Ascending aorta (tissue), 2 donors: ENCODE results near the gene EPN3. TPM values are rescaled to one million over a fixed set of nuclear protein-coding genes. Genes with fewer than 3 reads are reported as not detected.

ENCODE experiments used
- DNase-seq, 2 donors: peaks; one replicate each; pipeline ENCODE4 v3.0.0-alpha.2; 2019; ENCODE audit warnings: low spot score in 2 of 2
- H3K27ac ChIP-seq, 2 donors: fragments of 200-600 bp; sonication (generic); one replicate each; pipeline ENCODE4 v1.5.1; 2016 to 2017; ENCODE audit warnings: mild to moderate bottlenecking in 1 of 2
- H3K27me3 ChIP-seq: fragments of 200-600 bp; sonication (generic); one replicate; pipeline ENCODE4 v1.5.1; 2017
- H3K36me3 ChIP-seq, 2 donors: fragments of 200-600 bp; sonication (generic); one replicate each; pipeline ENCODE4 v1.5.1; 2016
- H3K4me1 ChIP-seq, 2 donors: fragments of 200-600 bp; sonication (generic); one replicate each; pipeline ENCODE4 v1.5.1; 2016 to 2017; ENCODE audit warnings: mild to moderate bottlenecking in 1 of 2
- H3K4me3 ChIP-seq, 2 donors: fragments of 200-600 bp; sonication (generic); one replicate each; pipeline ENCODE4 v1.5.1; 2016 to 2017; ENCODE audit warnings: mild to moderate bottlenecking in 1 of 2
- H3K9me3 ChIP-seq, 2 donors: fragments of 200-600 bp; sonication (generic); one replicate each; pipeline ENCODE4 v1.5.1; 2016
- CTCF ChIP-seq, 3 experiments: fragments of 200-600 bp in 2 of 3; fragments of 450-650 bp in 1 of 3; sonication (generic) in 2 of 3; IDR thresholded peaks; one replicate each; pipeline ENCODE4 v1.5.1; 2016 to 2019; ENCODE audit warnings: antibody characterized with exemption in 3 of 3, mild to moderate bottlenecking in 1 of 3, moderate library complexity in 1 of 3
- intact Hi-C: fragments of 100-400 bp; cut with DNase I; formaldehyde crosslinking; loops from one replicate; pipeline ENCODE4 v1.15.1; 2023
- total RNA-seq: library from RNA; depleted of rRNA; stranded (reverse); fragments of >200 nt; gene quantifications from one replicate; pipeline ENCODE4 v1.1.0, GENCODE V29; 2016

EPN3 gene
- total RNA-seq, 1 donor from 2014 or later = 0.85 TPM

- no peak for DNase-seq
- TF ChIP-seq CTCF (IDR thresholded peaks at IDR 0.05) = no peak
- peaks cover 4% of the 10 kb centered on the region for H3K27me3 ChIP-seq
- no peak overlapping the region for H3K4me3 ChIP-seq
- H3K27ac ChIP-seq = no peak overlapping the region
- intact Hi-C loops = no loop called here
- no peaks in the 10 kb centered on the region for H3K4me1 ChIP-seq
- H3K9me3 ChIP-seq = no peaks in the 10 kb centered on the region
- H3K36me3 ChIP-seq = no peaks in the 10 kb centered on the region
These were observed 45.6 kb downstream of the EPN3 start for GRCh38 chr17:50578173-50578572.

GRCh38 chr17:50579399-50579798 lies 46.9 kb downstream of the EPN3 start:
- no peak for DNase-seq
- H3K4me3 ChIP-seq = no peak overlapping the region
- intact Hi-C loops = no loop called here
- TF ChIP-seq CTCF (IDR thresholded peaks at IDR 0.05) = no peak
- H3K4me1 ChIP-seq = no peaks in the 10 kb centered on the region
- no peaks in the 10 kb centered on the region for H3K36me3 ChIP-seq
- H3K9me3 ChIP-seq = no peaks in the 10 kb centered on the region
- no peak overlapping the region for H3K27ac ChIP-seq
- peaks cover 4% of the 10 kb centered on the region for H3K27me3 ChIP-seq

GRCh38 chr17:50580646-50581045 lies 48.1 kb downstream of the EPN3 start:
- no peak for DNase-seq
- no peak for TF ChIP-seq CTCF (IDR thresholded peaks at IDR 0.05)
- no peak overlapping the region for H3K27ac ChIP-seq
- no peaks in the 10 kb centered on the region for H3K36me3 ChIP-seq
- no peaks in the 10 kb centered on the region for H3K9me3 ChIP-seq
- intact Hi-C loops = no loop called here
- H3K4me3 ChIP-seq = no peak overlapping the region
- H3K4me1 ChIP-seq = no peaks in the 10 kb centered on the region
- peaks cover 4% of the 10 kb centered on the region for H3K27me3 ChIP-seq

GRCh38 chr17:50581316-50581715 lies 48.8 kb downstream of the EPN3 start:
- Histone ChIP-seq H3K27ac (no peak overlapping the region), H3K4me1 (no peaks in the 10 kb centered on the region), H3K9me3 (no peaks in the 10 kb centered on the region), H3K27me3 (peaks cover 4% of the 10 kb centered on the region), H3K36me3 (no peaks in the 10 kb centered on the region), H3K4me3 (no peak overlapping the region)
- no peak for DNase-seq
- TF ChIP-seq CTCF (IDR thresholded peaks at IDR 0.05) = no peak
- intact Hi-C loops = no loop called here

- intact Hi-C loops = no loop called here
These were observed 50.2 kb downstream of the EPN3 start for GRCh38 chr17:50582741-50583140.

More at GRCh38 chr17:50582741-50583140, 50.2 kb downstream of the EPN3 start:
- no peak overlapping the region for H3K4me3 ChIP-seq
- DNase-seq = no peak
- no peaks in the 10 kb centered on the region for H3K36me3 ChIP-seq
- no peak for TF ChIP-seq CTCF (IDR thresholded peaks at IDR 0.05)
- no peaks in the 10 kb centered on the region for H3K9me3 ChIP-seq
- H3K4me1 ChIP-seq = no peaks in the 10 kb centered on the region
- H3K27me3 ChIP-seq = peaks cover 4% of the 10 kb centered on the region
- H3K27ac ChIP-seq = no peak overlapping the region
